Right atrium auricular region (tissue), 2 donors: ENCODE measurements around the gene MADD. TPM values are rescaled to one million over a fixed set of nuclear protein-coding genes. Genes with fewer than 3 reads are reported as not detected.
"Not testable (repeated sequence)": the region's sequence is repeated elsewhere in the genome, so short reads cannot be mapped to it uniquely, and the experiment has no call there.

Source experiments
- DNase-seq: peaks from one replicate; pipeline ENCODE4 v3.0.0-alpha.2; 2019; ENCODE audit warnings: low spot score
- H3K27ac ChIP-seq, 2 donors: fragments of 200-600 bp; sonication (generic); 1 replicate in 1 of 2; 2 replicates in 1 of 2; pipeline ENCODE4 v1.5.1; 2016 to 2019
- H3K27me3 ChIP-seq, 2 donors: fragments of 200-600 bp; sonication (generic); one replicate each; pipeline versions ENCODE4 v1.5.1 to v1.6.0; 2017 to 2019
- H3K36me3 ChIP-seq: fragments of 200-600 bp; sonication (generic); one replicate; pipeline ENCODE4 v1.5.1; 2016
- H3K4me1 ChIP-seq, 2 donors: fragments of 200-600 bp; sonication (generic); one replicate each; pipeline versions ENCODE4 v1.5.1 to v1.6.0; 2017 to 2019
- H3K4me3 ChIP-seq, 2 donors: fragments of 200-600 bp; sonication (generic); 1 replicate in 1 of 2; 2 replicates in 1 of 2; pipeline ENCODE4 v1.5.1; 2017 to 2019; ENCODE audit warnings: mild to moderate bottlenecking in 1 of 2, moderate library complexity in 1 of 2
- H3K9me3 ChIP-seq, 2 donors: fragments of 200-600 bp; sonication (generic); one replicate each; pipeline ENCODE4 v1.5.1; 2019
- CTCF ChIP-seq, 2 donors: fragments of 200-600 bp; sonication (generic); IDR thresholded peaks; one replicate each; pipeline ENCODE4 v1.5.1; 2019; ENCODE audit warnings: antibody characterized with exemption in 2 of 2
- total RNA-seq, 2 donors: library from RNA; depleted of rRNA; stranded (reverse); fragments of >200 nt; gene quantifications; one replicate each; pipeline ENCODE4 v1.1.0, GENCODE V29; 2016

The MADD gene
- total RNA-seq, 2 donors from 2014 or later = 28.2 to 49.8 TPM

- DNase-seq = no peak
- Histone ChIP-seq H3K4me3 (no peak overlapping the region), H3K36me3 (peaks cover 87% of the 10 kb centered on the region), H3K27me3 (no peaks in the 10 kb centered on the region), H3K9me3 (peaks cover 0 to 3% of the 10 kb centered on the region in 2 donors), H3K4me1 (peaks cover 0 to 18% of the 10 kb centered on the region in 2 donors), H3K27ac (peak overlapping the region in 1 of 2 donors; percentile 36)
- no peak for TF ChIP-seq CTCF (IDR thresholded peaks at IDR 0.05)
Observed at GRCh38 chr11:47308050-47308823, 38.3 kb downstream of the MADD start.

GRCh38 chr11:47314992-47315391, 45.1 kb downstream of the MADD start:
- no peak for DNase-seq
- H3K4me1 ChIP-seq = no peaks in the 10 kb centered on the region
- H3K4me3 ChIP-seq = no peak overlapping the region
- peaks cover 73% of the 10 kb centered on the region for H3K36me3 ChIP-seq
- no peaks in the 10 kb centered on the region for H3K27me3 ChIP-seq
- TF ChIP-seq CTCF (IDR thresholded peaks at IDR 0.05) = no peak
- no peak overlapping the region for H3K27ac ChIP-seq
- no peaks in the 10 kb centered on the region for H3K9me3 ChIP-seq

GRCh38 chr11:47316501-47316900, 46.6 kb downstream of the MADD start:
- DNase-seq = not testable (repeated sequence)
- H3K36me3 ChIP-seq = peaks cover 58% of the 10 kb centered on the region

GRCh38 chr11:47317064-47317828, 47.3 kb downstream of the MADD start:
- no peak for DNase-seq
- H3K27ac ChIP-seq = no peak overlapping the region
- H3K4me1 ChIP-seq = no peaks in the 10 kb centered on the region
- TF ChIP-seq CTCF (IDR thresholded peaks at IDR 0.05) = no peak
- H3K36me3 ChIP-seq = peaks cover 58% of the 10 kb centered on the region
- no peaks in the 10 kb centered on the region for H3K27me3 ChIP-seq
- no peak overlapping the region for H3K4me3 ChIP-seq
- H3K9me3 ChIP-seq = no peaks in the 10 kb centered on the region

More at GRCh38 chr11:47316501-47316900, 46.6 kb downstream of the MADD start:
- not testable (repeated sequence) for H3K27ac ChIP-seq, H3K9me3 ChIP-seq, H3K4me1 ChIP-seq, H3K4me3 ChIP-seq, H3K27me3 ChIP-seq

GRCh38 chr11:47318166-47318565, 48.2 kb downstream of the MADD start:
- no peak overlapping the region for H3K27ac ChIP-seq
- no peak for DNase-seq
- H3K27me3 ChIP-seq = no peaks in the 10 kb centered on the region
- no peaks in the 10 kb centered on the region for H3K4me1 ChIP-seq
- H3K9me3 ChIP-seq = no peaks in the 10 kb centered on the region
- peaks cover 52% of the 10 kb centered on the region for H3K36me3 ChIP-seq
- no peak overlapping the region for H3K4me3 ChIP-seq
- no peak for TF ChIP-seq CTCF (IDR thresholded peaks at IDR 0.05)

GRCh38 chr11:47324520-47324919, 54.6 kb downstream of the MADD start:
- Histone ChIP-seq H3K27ac (no peak overlapping the region), H3K9me3 (no peaks in the 10 kb centered on the region), H3K4me3 (no peak overlapping the region), H3K36me3 (peaks cover 50% of the 10 kb centered on the region), H3K4me1 (peaks cover 0 to 19% of the 10 kb centered on the region in 2 donors), H3K27me3 (no peaks in the 10 kb centered on the region)
- TF ChIP-seq CTCF (IDR thresholded peaks at IDR 0.05) = no peak
- DNase-seq = no peak
